HEK293 (cell line): ENCODE data around the gene SCN8A.
A peak's percentile ranks its signal among the peaks of the same experiment; 100 is the strongest.

Source experiments
- KLF1 ChIP-seq: fragments of 450-650 bp; formaldehyde crosslinking; IDR thresholded peaks from 2 replicates; pipeline ENCODE4 v1.5.1; 2016; ENCODE audit warnings: missing biosample characterization, missing genetic modification characterization
- ZNF555 ChIP-seq: fragments of 450-650 bp; formaldehyde crosslinking; conservative IDR thresholded peaks from 2 replicates; pipeline ENCODE4 v1.5.1; 2017; ENCODE audit warnings: missing biosample characterization, mild to moderate bottlenecking, missing genetic modification characterization, inconsistent platforms
- TF ChIP-seq, protein P1 (sequence below): fragments of 450-650 bp; formaldehyde crosslinking; conservative IDR thresholded peaks from 2 replicates; pipeline ENCODE4 v1.5.1; 2016; ENCODE audit warnings: low read depth, missing biosample characterization, missing genetic modification characterization
- TF ChIP-seq, protein P2 (sequence below): fragments of 450-650 bp; formaldehyde crosslinking; IDR thresholded peaks from 2 replicates; pipeline ENCODE4 v1.5.1; 2017; ENCODE audit warnings: missing biosample characterization, missing genetic modification characterization
- TF ChIP-seq, protein P3 (sequence below): fragments of 450-650 bp; formaldehyde crosslinking; IDR thresholded peaks from 2 replicates; pipeline ENCODE4 v1.5.1; 2016; ENCODE audit warnings: missing biosample characterization, missing genetic modification characterization, low read depth
- TF ChIP-seq, protein P4 (sequence below): fragments of 450-650 bp; formaldehyde crosslinking; IDR thresholded peaks from 2 replicates; pipeline ENCODE4 v1.5.1; 2016; ENCODE audit warnings: missing biosample characterization, missing genetic modification characterization

DNA sequence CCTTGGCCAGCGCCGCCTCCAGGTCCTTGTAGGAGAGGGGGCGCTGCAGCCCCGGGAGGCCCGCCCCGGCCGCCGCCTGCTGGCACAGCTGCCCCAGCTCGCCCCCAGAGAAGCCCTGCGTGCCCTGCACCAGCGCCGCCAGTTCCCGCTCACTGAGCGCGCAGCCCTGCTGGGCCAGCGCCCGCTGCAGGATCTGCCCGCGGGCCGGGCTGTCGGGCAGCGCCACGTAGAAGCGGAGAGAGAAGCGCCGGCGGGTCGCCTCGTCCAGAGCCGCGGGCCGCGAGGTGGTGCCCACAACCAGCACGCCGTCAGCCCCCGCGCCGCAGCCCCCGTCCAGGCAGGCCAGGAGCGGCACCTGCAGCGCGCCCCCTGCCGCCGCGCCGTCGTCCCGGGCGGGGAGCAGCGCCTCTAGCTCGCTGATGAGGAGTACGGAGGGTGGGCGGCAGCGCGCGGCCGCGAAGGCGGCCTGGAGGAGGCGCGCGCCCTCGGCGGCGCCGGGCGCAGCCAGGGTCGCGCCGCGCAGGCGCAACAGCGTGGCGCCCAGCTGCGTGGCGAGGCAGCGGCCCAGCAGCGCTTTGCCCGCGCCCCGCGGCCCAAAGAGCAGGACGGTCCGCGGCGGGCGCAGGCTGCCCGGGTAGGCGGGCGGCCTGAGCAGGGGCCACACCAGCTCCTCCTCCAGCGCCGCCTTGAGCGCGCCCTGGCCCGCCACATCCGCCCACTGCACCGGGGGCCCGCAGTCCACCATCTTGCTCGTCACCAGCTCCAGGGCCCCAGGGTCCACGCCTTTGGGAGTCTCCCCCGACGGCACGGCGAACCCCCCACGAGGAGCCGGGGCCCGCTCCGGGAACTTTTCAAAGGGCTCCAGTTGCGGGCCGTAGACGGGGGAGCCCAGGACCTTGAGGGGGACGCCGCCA lies 229.8 kb downstream of the SCN8A start:
- TF ChIP-seq KLF1 (tag by site-specific recombination) = no peak
- TF ChIP-seq, protein P1, sequence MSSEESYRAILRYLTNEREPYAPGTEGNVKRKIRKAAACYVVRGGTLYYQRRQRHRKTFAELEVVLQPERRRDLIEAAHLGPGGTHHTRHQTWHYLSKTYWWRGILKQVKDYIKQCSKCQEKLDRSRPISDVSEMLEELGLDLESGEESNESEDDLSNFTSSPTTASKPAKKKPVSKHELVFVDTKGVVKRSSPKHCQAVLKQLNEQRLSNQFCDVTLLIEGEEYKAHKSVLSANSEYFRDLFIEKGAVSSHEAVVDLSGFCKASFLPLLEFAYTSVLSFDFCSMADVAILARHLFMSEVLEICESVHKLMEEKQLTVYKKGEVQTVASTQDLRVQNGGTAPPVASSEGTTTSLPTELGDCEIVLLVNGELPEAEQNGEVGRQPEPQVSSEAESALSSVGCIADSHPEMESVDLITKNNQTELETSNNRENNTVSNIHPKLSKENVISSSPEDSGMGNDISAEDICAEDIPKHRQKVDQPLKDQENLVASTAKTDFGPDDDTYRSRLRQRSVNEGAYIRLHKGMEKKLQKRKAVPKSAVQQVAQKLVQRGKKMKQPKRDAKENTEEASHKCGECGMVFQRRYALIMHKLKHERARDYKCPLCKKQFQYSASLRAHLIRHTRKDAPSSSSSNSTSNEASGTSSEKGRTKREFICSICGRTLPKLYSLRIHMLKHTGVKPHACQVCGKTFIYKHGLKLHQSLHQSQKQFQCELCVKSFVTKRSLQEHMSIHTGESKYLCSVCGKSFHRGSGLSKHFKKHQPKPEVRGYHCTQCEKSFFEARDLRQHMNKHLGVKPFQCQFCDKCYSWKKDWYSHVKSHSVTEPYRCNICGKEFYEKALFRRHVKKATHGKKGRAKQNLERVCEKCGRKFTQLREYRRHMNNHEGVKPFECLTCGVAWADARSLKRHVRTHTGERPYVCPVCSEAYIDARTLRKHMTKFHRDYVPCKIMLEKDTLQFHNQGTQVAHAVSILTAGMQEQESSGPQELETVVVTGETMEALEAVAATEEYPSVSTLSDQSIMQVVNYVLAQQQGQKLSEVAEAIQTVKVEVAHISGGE (tag by site-specific recombination) = no peak
- TF ChIP-seq, protein P2, sequence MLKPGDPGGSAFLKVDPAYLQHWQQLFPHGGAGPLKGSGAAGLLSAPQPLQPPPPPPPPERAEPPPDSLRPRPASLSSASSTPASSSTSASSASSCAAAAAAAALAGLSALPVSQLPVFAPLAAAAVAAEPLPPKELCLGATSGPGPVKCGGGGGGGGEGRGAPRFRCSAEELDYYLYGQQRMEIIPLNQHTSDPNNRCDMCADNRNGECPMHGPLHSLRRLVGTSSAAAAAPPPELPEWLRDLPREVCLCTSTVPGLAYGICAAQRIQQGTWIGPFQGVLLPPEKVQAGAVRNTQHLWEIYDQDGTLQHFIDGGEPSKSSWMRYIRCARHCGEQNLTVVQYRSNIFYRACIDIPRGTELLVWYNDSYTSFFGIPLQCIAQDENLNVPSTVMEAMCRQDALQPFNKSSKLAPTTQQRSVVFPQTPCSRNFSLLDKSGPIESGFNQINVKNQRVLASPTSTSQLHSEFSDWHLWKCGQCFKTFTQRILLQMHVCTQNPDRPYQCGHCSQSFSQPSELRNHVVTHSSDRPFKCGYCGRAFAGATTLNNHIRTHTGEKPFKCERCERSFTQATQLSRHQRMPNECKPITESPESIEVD = no peak
- TF ChIP-seq ZNF555 (tag by site-specific recombination) = no peak
- TF ChIP-seq, protein P3, sequence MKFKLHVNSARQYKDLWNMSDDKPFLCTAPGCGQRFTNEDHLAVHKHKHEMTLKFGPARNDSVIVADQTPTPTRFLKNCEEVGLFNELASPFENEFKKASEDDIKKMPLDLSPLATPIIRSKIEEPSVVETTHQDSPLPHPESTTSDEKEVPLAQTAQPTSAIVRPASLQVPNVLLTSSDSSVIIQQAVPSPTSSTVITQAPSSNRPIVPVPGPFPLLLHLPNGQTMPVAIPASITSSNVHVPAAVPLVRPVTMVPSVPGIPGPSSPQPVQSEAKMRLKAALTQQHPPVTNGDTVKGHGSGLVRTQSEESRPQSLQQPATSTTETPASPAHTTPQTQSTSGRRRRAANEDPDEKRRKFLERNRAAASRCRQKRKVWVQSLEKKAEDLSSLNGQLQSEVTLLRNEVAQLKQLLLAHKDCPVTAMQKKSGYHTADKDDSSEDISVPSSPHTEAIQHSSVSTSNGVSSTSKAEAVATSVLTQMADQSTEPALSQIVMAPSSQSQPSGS (tag by site-specific recombination) = no peak
- TF ChIP-seq, protein P4, sequence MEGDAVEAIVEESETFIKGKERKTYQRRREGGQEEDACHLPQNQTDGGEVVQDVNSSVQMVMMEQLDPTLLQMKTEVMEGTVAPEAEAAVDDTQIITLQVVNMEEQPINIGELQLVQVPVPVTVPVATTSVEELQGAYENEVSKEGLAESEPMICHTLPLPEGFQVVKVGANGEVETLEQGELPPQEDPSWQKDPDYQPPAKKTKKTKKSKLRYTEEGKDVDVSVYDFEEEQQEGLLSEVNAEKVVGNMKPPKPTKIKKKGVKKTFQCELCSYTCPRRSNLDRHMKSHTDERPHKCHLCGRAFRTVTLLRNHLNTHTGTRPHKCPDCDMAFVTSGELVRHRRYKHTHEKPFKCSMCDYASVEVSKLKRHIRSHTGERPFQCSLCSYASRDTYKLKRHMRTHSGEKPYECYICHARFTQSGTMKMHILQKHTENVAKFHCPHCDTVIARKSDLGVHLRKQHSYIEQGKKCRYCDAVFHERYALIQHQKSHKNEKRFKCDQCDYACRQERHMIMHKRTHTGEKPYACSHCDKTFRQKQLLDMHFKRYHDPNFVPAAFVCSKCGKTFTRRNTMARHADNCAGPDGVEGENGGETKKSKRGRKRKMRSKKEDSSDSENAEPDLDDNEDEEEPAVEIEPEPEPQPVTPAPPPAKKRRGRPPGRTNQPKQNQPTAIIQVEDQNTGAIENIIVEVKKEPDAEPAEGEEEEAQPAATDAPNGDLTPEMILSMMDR = peak; percentile 95
